GM21619 (cell line): ENCODE results near the gene ABCB9.

Experiments used
- ATAC-seq: cut with Tn5 transposase; IDR thresholded peaks from one replicate; pipeline ENCODE4 v1.9.1; 2021; ENCODE audit not compliant: unreplicated experiment

The ABCB9 gene

GRCh38 chr12:122884091-122884826, 82.0 kb downstream of the ABCB9 start:
- no peak for ATAC-seq

- no peak for ATAC-seq
These were observed 83.2 kb downstream of the ABCB9 start for GRCh38 chr12:122882908-122883558.

- no peak for ATAC-seq
These were observed 85.6 kb downstream of the ABCB9 start for GRCh38 chr12:122880668-122881067.

GRCh38 chr12:122880155-122880667, 86.1 kb downstream of the ABCB9 start:
- no peak for ATAC-seq
